T-cell (primary cell): ENCODE measurements around the gene CDCA8. TPM values are rescaled to one million over a fixed set of nuclear protein-coding genes. Genes with fewer than 3 reads are reported as not detected.

ENCODE experiments used
- ATAC-seq, 4 experiments: fragments of 200-7000 bp in 3 of 4; fragments of 150-1000 bp in 1 of 4; cut with Tn5 transposase; replicated peaks in 1 of 4; 1 replicate in 3 of 4; 2 replicates in 1 of 4; pipeline ENCODE4 v1.10.0; 2021; ENCODE audit warnings: moderate library complexity in 3 of 4, mild to moderate bottlenecking in 2 of 4, moderate number of reproducible peaks in 1 of 4
- CTCF ChIA-PET, 2 donors: fragments of 300-600 bp; sonication (Branson Sonifier 250); formaldehyde crosslinking; loops; one replicate each; lab custom pipeline; 2022; ENCODE audit warnings: antibody characterized with exemption in 2 of 2; lab: Charles Lee
- POLR2A ChIA-PET, 2 donors: fragments of 300-600 bp; sonication (Branson Sonifier 250); formaldehyde crosslinking; loops; one replicate each; lab custom pipeline; 2022; ENCODE audit warnings: antibody characterized with exemption in 2 of 2; lab: Charles Lee
- DNase-seq, 35 experiments: peaks; one replicate each; pipeline versions ENCODE4 v3.0.0 to v3.0.0-alpha.2; 2013 to 2023
- H3K27ac ChIP-seq: one replicate; pipeline ENCODE4 v1.5.1; 2013; ENCODE audit warnings: low read length
- H3K27me3 ChIP-seq, 2 experiments: replicated peaks in 1 of 2; 1 replicate in 1 of 2; 2 replicates in 1 of 2; pipeline versions ENCODE4 v1.6.1 to v1.7.0; 2013; ENCODE audit warnings: low read length in 1 of 2, mixed read lengths in 1 of 2; ENCODE audit not compliant: control insufficient read depth in 2 of 2, insufficient read depth in 2 of 2; ENCODE audit errors: extremely low read depth in 1 of 2
- H3K36me3 ChIP-seq, 2 donors: 1 replicate in 1 of 2; 2 replicates in 1 of 2; pipeline versions ENCODE4 v1.6.1 to v1.7.0; 2013; ENCODE audit warnings: low read length in 1 of 2; ENCODE audit not compliant: control insufficient read depth in 2 of 2, insufficient read depth in 1 of 2; ENCODE audit errors: extremely low read depth in 1 of 2
- H3K4me1 ChIP-seq, 2 experiments: 1 replicate in 1 of 2; 2 replicates in 1 of 2; pipeline versions ENCODE4 v1.6.1 to v1.7.0; 2013; ENCODE audit warnings: low read length in 2 of 2, mixed read lengths in 1 of 2; ENCODE audit not compliant: insufficient read depth in 2 of 2, control insufficient read depth in 1 of 2; ENCODE audit errors: extremely low read depth in 1 of 2
- H3K4me3 ChIP-seq, 2 donors: 1 replicate in 1 of 2; 2 replicates in 1 of 2; pipeline versions ENCODE4 v1.5.1 to v1.7.0; 2013; ENCODE audit warnings: mild to moderate bottlenecking in 2 of 2, low read length in 1 of 2, moderate library complexity in 1 of 2; ENCODE audit not compliant: control insufficient read depth in 1 of 2; ENCODE audit errors: extremely low read depth in 1 of 2
- H3K9me3 ChIP-seq: 2 replicates; pipeline ENCODE4 v1.7.0; 2013
- H3K27ac Mint-ChIP-seq, 2 donors: one replicate each; pipeline ENCODE4 v1.8.0; 2020 to 2021; ENCODE audit warnings: mild to moderate bottlenecking in 2 of 2, mixed read lengths in 2 of 2
- H3K27me3 Mint-ChIP-seq, 2 donors: one replicate each; pipeline ENCODE4 v1.8.0; 2021 to 2022; ENCODE audit warnings: mixed read lengths in 2 of 2
- H3K36me3 Mint-ChIP-seq: one replicate; pipeline ENCODE4 v1.8.0; 2021; ENCODE audit warnings: mixed read lengths
- H3K4me1 Mint-ChIP-seq, 3 donors: one replicate each; pipeline ENCODE4 v1.8.0; 2020 to 2022; ENCODE audit warnings: mixed read lengths in 3 of 3, mild to moderate bottlenecking in 1 of 3
- H3K4me3 Mint-ChIP-seq, 3 donors: one replicate each; pipeline ENCODE4 v1.8.0; 2020 to 2022; ENCODE audit warnings: mild to moderate bottlenecking in 3 of 3, mixed read lengths in 3 of 3, moderate library complexity in 3 of 3
- H3K9me3 Mint-ChIP-seq, 3 donors: one replicate each; pipeline ENCODE4 v1.8.0; 2020 to 2022; ENCODE audit warnings: mixed read lengths in 3 of 3
- WGBS: methylation state at CpG from one replicate; pipeline ENCODE4 v1.1.5; 2013; ENCODE audit warnings: missing lambda C conversion rate; ENCODE audit not compliant: insufficient coverage; 5-methylcytosine and 5-hydroxymethylcytosine counted together
- total RNA-seq, 35 experiments: library from RNA in 6 of 35; stranded (reverse) in 6 of 35; fragments of 120-200 nt in 1 of 35; gene quantifications; one replicate each; pipeline versions ENCODE4 v1.2.1 to v1.2.4 and lab custom pipeline; 2013 to 2026

The CDCA8 gene
- total RNA-seq, 5 donors from 2014 or later (not counting 1 experiment from before 2014, with no cell fraction given): 0.84 to 1.8 (median 1.3) TPM

DNA sequence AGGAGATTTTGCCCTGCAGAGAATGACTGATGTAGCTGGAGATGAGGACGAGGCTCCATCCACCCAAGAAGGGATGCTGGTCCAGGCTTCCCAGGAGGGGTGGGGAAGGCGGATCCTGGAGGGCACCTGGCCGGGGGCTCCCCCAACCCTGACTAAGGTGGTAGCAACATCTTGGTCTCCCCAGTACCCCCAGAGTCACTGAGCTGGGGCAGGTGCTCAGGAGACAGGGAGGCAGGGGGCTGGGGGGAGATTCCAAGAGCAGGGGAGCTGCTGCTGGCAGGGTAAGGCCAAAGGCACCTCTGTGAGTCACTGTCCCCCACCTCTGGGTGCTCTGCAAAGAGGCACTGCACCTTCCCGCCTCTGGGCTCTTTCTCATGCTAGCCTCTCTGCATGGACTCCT, 24.0 kb downstream of the CDCA8 start:
- H3K27me3 Mint-ChIP-seq: peaks cover 0 to 5% of the 10 kb centered on the region in 2 donors
- DNase-seq (no peak), ATAC-seq (no peak)
- H3K27ac Mint-ChIP-seq: no peak overlapping the region
- H3K9me3 Mint-ChIP-seq: no peaks in the 10 kb centered on the region
- no peaks in the 10 kb centered on the region for H3K9me3 ChIP-seq
- no peak overlapping the region for H3K4me3 Mint-ChIP-seq
- H3K4me3 ChIP-seq: no peak overlapping the region
- H3K4me1 ChIP-seq: no peaks in the 10 kb centered on the region
- POLR2A ChIA-PET: no interaction called here
- 73% methylated on average over 2 of the region's 4 CpGs for WGBS
- no peaks in the 10 kb centered on the region for H3K36me3 Mint-ChIP-seq
- H3K4me1 Mint-ChIP-seq: no peaks in the 10 kb centered on the region
- H3K36me3 ChIP-seq: no peaks in the 10 kb centered on the region
- CTCF ChIA-PET: no interaction called here
- H3K27me3 ChIP-seq: peaks cover 0 to 25% of the 10 kb centered on the region in 2 experiments
- no peak overlapping the region for H3K27ac ChIP-seq

DNA sequence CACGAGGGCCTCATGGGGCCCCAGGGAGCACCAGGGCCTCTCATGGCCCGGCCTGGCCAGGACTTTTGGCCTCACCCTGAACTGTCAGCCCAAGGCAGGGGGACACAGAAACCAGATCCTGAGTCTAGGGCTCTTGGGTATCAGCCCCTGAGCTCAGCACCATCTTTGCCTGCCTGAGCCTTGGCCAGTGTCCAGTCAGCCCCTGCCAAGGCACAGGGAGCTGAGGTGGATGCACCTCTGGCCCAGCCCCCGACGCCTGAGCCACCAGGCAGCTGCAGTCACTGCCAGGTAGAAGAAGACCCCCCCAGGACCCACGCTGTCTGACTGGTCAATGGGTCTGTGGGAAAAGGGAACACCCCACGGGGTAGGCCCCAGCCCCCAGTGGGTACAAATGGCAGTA, 25.3 kb downstream of the CDCA8 start:
- ChIA-PET POLR2A (no interaction called here), CTCF (interaction anchor here in 1 of 2 donors (0.6 kb wide), 1 partner anchor 117 kb away, joined by 15 read pairs; no protein-coding TSS in a partner anchor)
- no peak overlapping the region for H3K4me3 Mint-ChIP-seq
- H3K4me1 Mint-ChIP-seq: no peaks in the 10 kb centered on the region
- 94% methylated on average over 3 of the region's 6 CpGs for WGBS
- peaks cover 0 to 5% of the 10 kb centered on the region in 2 donors for H3K27me3 Mint-ChIP-seq
- Histone ChIP-seq H3K27ac (no peak overlapping the region), H3K4me3 (no peak overlapping the region), H3K9me3 (no peaks in the 10 kb centered on the region), H3K4me1 (no peaks in the 10 kb centered on the region), H3K27me3 (peaks cover 0 to 31% of the 10 kb centered on the region in 2 experiments), H3K36me3 (no peaks in the 10 kb centered on the region)
- DNase-seq (no peak), ATAC-seq (no peak)
- H3K36me3 Mint-ChIP-seq: no peaks in the 10 kb centered on the region
- no peak overlapping the region for H3K27ac Mint-ChIP-seq
- no peaks in the 10 kb centered on the region for H3K9me3 Mint-ChIP-seq

DNA sequence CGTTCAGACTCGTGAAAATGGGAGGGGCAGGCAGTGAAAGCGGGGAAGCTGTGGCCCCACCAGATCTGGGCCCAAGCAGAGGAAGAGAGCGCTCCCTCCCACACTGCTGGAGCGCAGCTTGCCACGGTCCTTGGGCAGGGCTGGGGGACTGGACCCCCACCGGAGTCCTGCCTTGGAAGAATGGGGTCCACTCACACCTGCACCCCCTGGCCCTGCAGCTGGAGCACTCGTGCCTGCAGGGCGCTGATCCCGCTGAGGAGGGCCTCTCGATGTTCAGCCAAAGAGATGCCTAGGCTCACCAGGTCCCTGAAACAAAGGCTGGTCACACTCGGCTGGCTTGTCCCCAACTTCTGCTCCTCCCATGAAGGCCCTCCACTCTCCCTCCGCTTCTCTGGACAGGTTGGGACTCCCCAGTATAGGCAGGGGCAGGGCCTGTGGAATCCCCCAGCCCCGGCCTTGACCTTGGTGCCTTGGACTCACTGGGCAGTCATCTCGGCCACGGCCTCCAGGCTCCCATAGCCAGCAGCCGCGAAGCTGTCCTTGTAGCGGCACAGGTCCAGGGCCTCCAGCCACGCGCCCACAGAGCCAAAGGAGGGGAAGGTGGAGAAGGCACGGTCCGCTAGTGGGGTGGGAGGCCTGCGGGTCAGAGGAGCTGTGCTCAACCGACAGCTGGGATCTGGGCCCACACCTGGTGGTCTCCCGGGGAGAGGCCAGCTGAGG, 26.0 kb downstream of the CDCA8 start:
- ATAC-seq: no peak
- WGBS: 86% methylated on average over 23 of the region's 26 CpGs
- H3K27ac Mint-ChIP-seq: no peak overlapping the region

DNA sequence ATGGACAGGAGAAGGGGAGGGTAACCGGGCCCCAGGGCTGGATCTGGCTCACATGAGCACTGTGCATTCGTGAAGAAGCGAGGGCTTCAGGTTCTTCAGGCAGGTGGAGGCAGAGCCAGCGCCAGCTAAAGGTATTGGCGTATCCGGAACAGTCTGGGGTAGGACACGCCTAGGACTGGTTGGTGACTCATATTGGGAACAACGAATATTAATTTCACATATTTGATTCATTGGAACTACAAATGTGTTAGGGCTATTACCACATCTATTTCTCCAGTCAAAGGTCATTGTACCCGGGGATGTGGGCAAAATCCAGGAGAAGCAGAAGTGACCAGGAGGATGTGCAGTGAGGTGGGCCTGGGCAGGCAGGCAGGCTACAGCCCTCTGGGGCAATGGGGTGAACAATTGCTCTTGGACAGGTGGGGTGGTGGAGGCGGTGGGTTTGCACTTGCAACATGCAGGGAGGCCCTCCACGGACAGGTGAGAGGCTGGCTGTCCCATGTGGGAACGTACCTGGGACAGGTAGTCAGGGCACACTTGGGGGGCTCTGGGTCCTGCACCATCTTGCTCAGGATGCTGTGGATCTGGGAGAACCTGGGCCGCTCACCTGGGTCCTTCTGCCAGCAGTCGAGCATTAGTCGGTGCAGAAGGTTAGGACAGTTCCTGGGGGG, 26.7 kb downstream of the CDCA8 start:
- ATAC-seq (no peak), DNase-seq (no peak)
- Histone ChIP-seq H3K9me3 (no peaks in the 10 kb centered on the region), H3K4me3 (no peak overlapping the region), H3K36me3 (no peaks in the 10 kb centered on the region), H3K27me3 (peaks cover 0 to 34% of the 10 kb centered on the region in 2 experiments), H3K27ac (no peak overlapping the region), H3K4me1 (no peaks in the 10 kb centered on the region)
- no peak overlapping the region for H3K27ac Mint-ChIP-seq
- ChIA-PET CTCF (interaction anchor here in 1 of 2 donors (0.6 kb wide), 1 partner anchor 108 kb away, joined by 3 read pairs; no protein-coding TSS in a partner anchor), POLR2A (no interaction called here)
- H3K9me3 Mint-ChIP-seq: no peaks in the 10 kb centered on the region
- 69% methylated on average over 5 of the region's 15 CpGs for WGBS
- H3K27me3 Mint-ChIP-seq: peaks cover 3 to 8% of the 10 kb centered on the region in 2 donors
- no peak overlapping the region for H3K4me3 Mint-ChIP-seq
- H3K4me1 Mint-ChIP-seq: no peaks in the 10 kb centered on the region
- H3K36me3 Mint-ChIP-seq: no peaks in the 10 kb centered on the region

More for the DNA sequence above, 26.0 kb downstream of the CDCA8 start:
- H3K4me1 Mint-ChIP-seq: no peaks in the 10 kb centered on the region
- peaks cover 0 to 5% of the 10 kb centered on the region in 2 donors for H3K27me3 Mint-ChIP-seq
- H3K36me3 ChIP-seq: no peaks in the 10 kb centered on the region
- no peaks in the 10 kb centered on the region for H3K9me3 ChIP-seq
- ChIA-PET POLR2A (no interaction called here), CTCF (interaction anchor here in 1 of 2 donors (0.6 kb wide), 1 partner anchor 107 kb away, joined by 3 read pairs; no protein-coding TSS in a partner anchor)
- H3K4me3 Mint-ChIP-seq: no peak overlapping the region
- peaks cover 0 to 31% of the 10 kb centered on the region in 2 experiments for H3K27me3 ChIP-seq
- H3K27ac ChIP-seq: no peak overlapping the region
- H3K9me3 Mint-ChIP-seq: no peaks in the 10 kb centered on the region
- DNase-seq: no peak
- H3K36me3 Mint-ChIP-seq: no peaks in the 10 kb centered on the region
- no peaks in the 10 kb centered on the region for H3K4me1 ChIP-seq
- no peak overlapping the region for H3K4me3 ChIP-seq

DNA sequence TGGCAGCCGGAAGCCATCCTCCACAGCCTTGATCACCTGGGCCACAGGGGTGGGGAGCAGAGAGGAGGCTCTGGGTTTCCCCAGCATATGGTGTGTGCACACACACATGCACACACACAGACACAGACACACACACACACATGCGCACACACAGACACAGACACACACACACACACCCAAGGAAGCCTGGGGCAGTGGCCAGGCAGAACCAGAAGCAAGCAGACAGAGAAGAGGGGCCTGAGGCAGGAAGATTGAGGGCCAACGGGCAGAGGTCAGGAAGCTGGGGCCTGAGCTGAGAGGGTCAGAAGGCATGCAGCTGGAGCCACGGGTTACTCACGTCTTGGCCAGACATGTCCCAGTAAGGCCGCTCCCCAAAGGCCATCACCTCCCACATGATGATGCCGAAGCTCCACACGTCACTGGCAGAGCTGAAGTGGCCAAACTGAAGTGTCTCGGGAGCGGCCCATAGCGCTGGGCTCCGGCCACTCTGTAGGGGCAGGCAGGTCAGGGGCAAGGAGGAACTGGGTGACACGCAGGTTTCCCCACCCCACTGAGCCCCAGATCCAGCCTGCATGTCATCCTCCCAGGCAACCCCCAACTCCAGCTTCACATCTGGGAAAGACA, 27.4 kb downstream of the CDCA8 start:
- Mint-ChIP-seq H3K9me3 (no peaks in the 10 kb centered on the region), H3K4me3 (no peak overlapping the region), H3K36me3 (no peaks in the 10 kb centered on the region), H3K27me3 (peaks cover 7 to 14% of the 10 kb centered on the region in 2 donors), H3K27ac (no peak overlapping the region), H3K4me1 (no peaks in the 10 kb centered on the region)
- Histone ChIP-seq H3K4me3 (no peak overlapping the region), H3K27ac (no peak overlapping the region), H3K36me3 (no peaks in the 10 kb centered on the region), H3K27me3 (peaks cover 0 to 34% of the 10 kb centered on the region in 2 experiments), H3K4me1 (no peaks in the 10 kb centered on the region), H3K9me3 (no peaks in the 10 kb centered on the region)
- ChIA-PET CTCF (no interaction called here), POLR2A (interaction anchor here in 1 of 2 donors (0.6 kb wide), 1 partner anchor 153 kb away, joined by 3 read pairs; no protein-coding TSS in a partner anchor)
- DNase-seq (no peak), ATAC-seq (no peak)
- 93% methylated on average over 3 of the region's 13 CpGs for WGBS
